ENCODE data around the gene ERCC8.

DNA sequence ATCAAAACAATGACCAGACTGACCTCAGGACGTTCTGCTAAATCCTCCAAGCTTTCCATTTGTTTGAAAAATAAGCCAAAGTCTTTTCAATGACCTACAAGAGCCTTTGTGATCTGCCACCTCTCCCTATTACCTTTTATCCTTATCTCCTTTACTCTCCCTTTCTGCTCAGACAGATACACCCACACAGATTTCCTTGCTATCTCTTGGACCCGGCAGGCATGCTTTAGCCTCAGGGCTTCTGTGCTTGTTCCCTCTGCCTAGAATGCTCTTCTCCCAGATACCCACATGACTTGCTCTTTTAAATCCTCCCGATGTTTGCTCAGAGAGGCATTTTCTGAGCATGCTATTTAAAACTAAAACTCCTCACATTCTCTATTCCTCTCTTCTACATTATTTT is 91.9 kb downstream of the ERCC8 start:
- no peak for TF ChIP-seq CTCF (IDR thresholded peaks at IDR 0.05)
- no peak for TF ChIP-seq POLR2A (IDR thresholded peaks at IDR 0.05)

All from thyroid gland (tissue), 4 donors.